SK-N-SH treated with all-trans-retinoic acid at 6 μM for 48 hours (cell line): Measurements from ENCODE around the gene UNC5B.

Source experiments
- ATAC-seq: fragments of 200-7000 bp; cut with Tn5 transposase; 3 replicates; pipeline ENCODE4 v1.9.1; 2020; ENCODE audit warnings: mild to moderate bottlenecking, moderate library complexity
- ARNTL ChIP-seq: fragments of 450-650 bp; formaldehyde crosslinking; IDR thresholded peaks from 2 replicates; pipeline ENCODE4 v1.5.0; 2020; ENCODE audit warnings: low read depth, mild to moderate bottlenecking, moderate library complexity, borderline replicate concordance
- BACH2 ChIP-seq: fragments of 250-450 bp; sonication (Bioruptor Pico); IDR thresholded peaks from 2 replicates; pipeline ENCODE4 v1.9.0; 2021; ENCODE audit warnings: mild to moderate bottlenecking, borderline replicate concordance
- CREB5 ChIP-seq: fragments of 250-450 bp; sonication (Bioruptor Pico); IDR thresholded peaks from 2 replicates; pipeline ENCODE4 v1.5.1; 2020; ENCODE audit warnings: low read depth, mild to moderate bottlenecking, moderate library complexity
- CSRNP3 ChIP-seq: fragments of 250-450 bp; sonication (Bioruptor Pico); IDR thresholded peaks from 2 replicates; pipeline ENCODE4 v1.5.1; 2021; ENCODE audit warnings: mild to moderate bottlenecking, moderate library complexity
- GLIS3 ChIP-seq: fragments of 250-450 bp; sonication (Bioruptor Pico); IDR thresholded peaks from 2 replicates; pipeline ENCODE4 v1.5.0; 2020; ENCODE audit warnings: mild to moderate bottlenecking, moderate library complexity
- ISL1 ChIP-seq: fragments of 250-450 bp; sonication (Bioruptor Pico); IDR thresholded peaks from 2 replicates; pipeline ENCODE4 v2.1.2; 2022; ENCODE audit warnings: mild to moderate bottlenecking, moderate library complexity
- OSR1 ChIP-seq: fragments of 250-450 bp; sonication (Bioruptor Pico); IDR thresholded peaks from 2 replicates; pipeline ENCODE4 v1.8.0; 2022; ENCODE audit warnings: moderate library complexity, mild to moderate bottlenecking, inconsistent platforms
- PATZ1 ChIP-seq: fragments of 250-450 bp; sonication (Bioruptor Pico); IDR thresholded peaks from 2 replicates; pipeline ENCODE4 v1.8.0; 2020; ENCODE audit warnings: mild to moderate bottlenecking, moderate library complexity, borderline replicate concordance
- POU6F1 ChIP-seq: fragments of 250-450 bp; sonication (Bioruptor Pico); IDR thresholded peaks from 2 replicates; pipeline ENCODE4 v1.8.0; 2021; ENCODE audit warnings: low read depth, mild to moderate bottlenecking, moderate library complexity, borderline replicate concordance
- PPARA ChIP-seq: fragments of 250-450 bp; sonication (Bioruptor Pico); IDR thresholded peaks from 2 replicates; pipeline ENCODE4 v1.5.0; 2020; ENCODE audit warnings: mild to moderate bottlenecking, borderline replicate concordance
- RARB ChIP-seq: fragments of 250-450 bp; sonication (Bioruptor Pico); IDR thresholded peaks from 2 replicates; pipeline ENCODE4 v1.8.0; 2021; ENCODE audit warnings: mild to moderate bottlenecking, moderate library complexity
- SNAI2 ChIP-seq: fragments of 250-450 bp; sonication (Bioruptor Pico); IDR thresholded peaks from 2 replicates; pipeline ENCODE4 v1.5.0; 2020; ENCODE audit warnings: mild to moderate bottlenecking, moderate library complexity
- TOX ChIP-seq: fragments of 250-450 bp; sonication (Bioruptor Pico); IDR thresholded peaks from 2 replicates; pipeline ENCODE4 v1.8.0; 2021; ENCODE audit warnings: mild to moderate bottlenecking, moderate library complexity, borderline replicate concordance
- TSHZ2 ChIP-seq: fragments of 250-450 bp; sonication (Bioruptor Pico); IDR thresholded peaks from 2 replicates; pipeline ENCODE4 v1.5.0; 2020; ENCODE audit warnings: mild to moderate bottlenecking, moderate library complexity
- ZC3H10 ChIP-seq: fragments of 250-450 bp; sonication (Bioruptor Pico); IDR thresholded peaks from 2 replicates; pipeline ENCODE4 v1.5.1; 2021; ENCODE audit warnings: mild to moderate bottlenecking, moderate library complexity
- ZFP3 ChIP-seq: fragments of 250-450 bp; sonication (Bioruptor Pico); IDR thresholded peaks from 2 replicates; pipeline ENCODE4 v1.5.0; 2020; ENCODE audit warnings: mild to moderate bottlenecking, moderate library complexity
- ZFP30 ChIP-seq: fragments of 450-650 bp; formaldehyde crosslinking; IDR thresholded peaks from 2 replicates; pipeline ENCODE4 v1.5.0; 2022; ENCODE audit warnings: mild to moderate bottlenecking, moderate library complexity
- ZNF565 ChIP-seq: fragments of 450-650 bp; formaldehyde crosslinking; conservative IDR thresholded peaks from 2 replicates; pipeline ENCODE4 v1.5.0; 2020; ENCODE audit warnings: low read depth, mild to moderate bottlenecking, moderate library complexity
- ZNF70 ChIP-seq: fragments of 450-650 bp; formaldehyde crosslinking; IDR thresholded peaks from 2 replicates; pipeline ENCODE4 v1.5.0; 2020; ENCODE audit warnings: mild to moderate bottlenecking, moderate library complexity
- ZNF8 ChIP-seq: fragments of 450-650 bp; formaldehyde crosslinking; IDR thresholded peaks from 2 replicates; pipeline ENCODE4 v1.5.0; 2020; ENCODE audit warnings: mild to moderate bottlenecking, moderate library complexity

Gene UNC5B

GRCh38 chr10:71326464-71326881, 114.1 kb downstream of the UNC5B start:
- no peak for TF ChIP-seq POU6F1 (CRISPR knock-in tag)
- no peak for TF ChIP-seq PPARA (CRISPR knock-in tag)
- TF ChIP-seq OSR1 (CRISPR knock-in tag): no peak
- TF ChIP-seq TSHZ2 (CRISPR knock-in tag): no peak
- TF ChIP-seq ZNF70 (CRISPR knock-in tag): no peak
- TF ChIP-seq PATZ1 (CRISPR knock-in tag): no peak
- no peak for TF ChIP-seq GLIS3 (CRISPR knock-in tag)
- TF ChIP-seq ZC3H10 (CRISPR knock-in tag): no peak
- TF ChIP-seq ZFP3 (CRISPR knock-in tag): no peak
- no peak for TF ChIP-seq CREB5 (CRISPR knock-in tag)
- TF ChIP-seq ZNF565 (CRISPR knock-in tag): no peak
- TF ChIP-seq ARNTL (CRISPR knock-in tag): no peak
- TF ChIP-seq TOX (CRISPR knock-in tag): no peak
- no peak for TF ChIP-seq CSRNP3
- no peak for TF ChIP-seq RARB (CRISPR knock-in tag)
- TF ChIP-seq SNAI2 (CRISPR knock-in tag): no peak
- no peak for TF ChIP-seq ZNF8 (CRISPR knock-in tag)
- TF ChIP-seq BACH2: no peak
- no peak for TF ChIP-seq ISL1 (CRISPR knock-in tag)
- TF ChIP-seq, all 23 proteins: peak for 0
- ATAC-seq: no peak

- ATAC-seq: no peak
- no peak for TF ChIP-seq OSR1 (CRISPR knock-in tag)
- no peak for TF ChIP-seq ZFP30 (CRISPR knock-in tag)
- TF ChIP-seq TOX (CRISPR knock-in tag): no peak
- TF ChIP-seq TSHZ2 (CRISPR knock-in tag): no peak
- no peak for TF ChIP-seq SNAI2 (CRISPR knock-in tag)
- no peak for TF ChIP-seq GLIS3 (CRISPR knock-in tag)
- no peak for TF ChIP-seq PATZ1 (CRISPR knock-in tag)
- TF ChIP-seq BACH2: no peak
- TF ChIP-seq ZNF8 (CRISPR knock-in tag): no peak
- TF ChIP-seq CSRNP3: no peak
- TF ChIP-seq POU6F1 (CRISPR knock-in tag): no peak
Observed at GRCh38 chr10:71330789-71331404, 118.5 kb downstream of the UNC5B start.
